CD4-positive, alpha-beta T cell treated with Interleukin-1 beta for 1 hour (primary cell): ENCODE results near the gene SIGLEC1.

Experiments used
- DNase-seq, 2 donors: peaks; one replicate each; pipeline ENCODE4 v3.0.0-alpha.2; 2020 to 2022

SIGLEC1 gene

DNA sequence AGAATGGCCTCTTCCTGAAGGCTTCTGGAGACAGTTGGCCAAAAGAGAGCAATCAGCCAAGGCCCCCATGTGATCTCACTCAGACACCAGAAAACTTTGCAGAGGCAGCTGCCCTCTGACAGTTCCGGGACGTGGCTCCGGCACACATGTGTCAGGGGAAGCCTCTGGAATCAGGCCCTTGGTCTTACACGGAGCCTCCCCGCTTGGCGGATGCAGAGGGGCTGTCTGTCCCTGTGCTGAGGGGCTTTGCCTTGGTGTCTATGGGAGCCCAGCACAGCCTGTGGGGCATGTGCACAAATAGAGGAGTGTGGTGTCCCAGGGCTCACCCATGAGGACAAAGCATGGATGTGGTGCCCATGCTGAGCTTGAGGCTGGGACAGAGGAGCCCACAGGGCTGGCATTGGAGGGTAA is 13.8 kb downstream of the SIGLEC1 start:
- DNase-seq: no peak

DNA sequence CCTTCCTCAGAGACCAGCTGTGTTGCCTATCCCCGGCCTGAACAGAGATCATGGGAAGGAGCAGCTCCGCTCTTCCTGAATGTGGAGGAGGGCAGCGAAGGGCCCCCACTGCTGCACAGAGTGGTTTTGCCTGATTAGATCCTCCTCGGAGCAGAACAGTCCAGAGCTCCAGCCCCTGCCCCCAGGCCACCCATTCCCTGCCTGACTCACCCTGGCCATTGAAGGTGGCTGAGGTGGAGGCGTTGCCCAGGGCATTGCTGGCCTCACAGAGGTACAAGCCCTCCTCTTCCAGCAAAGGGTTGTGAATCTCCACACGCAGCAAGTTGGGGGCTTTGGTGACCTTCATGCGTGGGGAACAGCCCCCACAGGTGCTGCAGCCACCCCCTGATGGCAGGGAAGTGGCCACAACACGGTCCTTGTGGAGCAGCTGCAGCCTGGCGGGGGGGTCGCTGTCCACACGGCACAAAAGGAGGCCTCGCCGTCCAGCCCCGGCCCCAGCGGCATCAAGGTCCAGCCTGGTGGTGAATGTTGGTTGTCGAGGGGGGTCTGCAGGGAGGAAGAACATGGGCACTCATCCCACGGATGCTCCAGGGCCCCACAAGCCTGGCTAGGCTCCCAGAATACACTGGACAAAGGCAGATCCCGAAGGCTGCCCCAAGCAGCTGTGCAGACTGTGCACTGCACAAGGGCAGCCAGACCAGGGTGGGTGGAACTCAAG is 14.7 kb downstream of the SIGLEC1 start:
- no peak for DNase-seq

DNA sequence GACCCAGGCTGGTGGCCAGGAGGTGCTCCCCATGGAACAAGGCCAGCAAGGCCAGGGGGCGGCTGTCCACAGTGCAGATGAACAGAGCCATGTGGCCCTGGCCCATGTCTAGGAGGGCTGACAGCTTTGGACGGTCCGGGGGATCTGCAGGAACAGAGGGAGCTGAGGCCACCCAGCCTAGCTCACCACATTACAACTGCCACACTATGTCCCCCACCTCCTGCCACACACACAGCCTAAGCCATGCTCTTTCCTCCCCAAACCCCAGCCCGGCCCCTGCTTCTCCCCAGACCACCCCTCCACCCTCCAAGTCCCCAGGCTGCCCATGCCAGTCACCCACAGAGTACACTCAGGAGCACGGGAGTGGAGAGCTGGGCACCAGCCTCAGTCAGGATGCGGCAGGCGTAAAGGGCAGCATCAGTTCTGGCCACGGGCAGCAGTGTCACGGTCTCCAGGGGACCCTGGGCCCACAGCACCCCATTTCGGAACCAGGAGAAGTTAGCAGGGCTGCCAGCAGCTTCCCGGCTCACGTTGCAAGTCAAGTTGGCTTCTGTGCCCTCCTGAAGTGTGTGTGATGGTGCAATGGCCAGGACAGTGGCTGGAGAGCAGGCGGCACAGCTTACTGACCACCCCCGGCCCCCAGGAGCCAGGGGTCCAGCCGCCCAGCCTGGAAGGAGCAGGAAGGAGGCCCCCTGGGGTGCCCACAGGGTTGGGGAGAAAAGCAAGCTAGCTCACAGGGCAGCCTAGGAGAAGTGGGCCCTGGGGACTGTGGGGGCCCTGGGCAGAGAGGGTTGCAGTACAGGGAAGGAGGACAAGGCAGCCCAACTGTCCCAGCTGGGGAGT is 15.4 kb downstream of the SIGLEC1 start:
- no peak for DNase-seq

DNA sequence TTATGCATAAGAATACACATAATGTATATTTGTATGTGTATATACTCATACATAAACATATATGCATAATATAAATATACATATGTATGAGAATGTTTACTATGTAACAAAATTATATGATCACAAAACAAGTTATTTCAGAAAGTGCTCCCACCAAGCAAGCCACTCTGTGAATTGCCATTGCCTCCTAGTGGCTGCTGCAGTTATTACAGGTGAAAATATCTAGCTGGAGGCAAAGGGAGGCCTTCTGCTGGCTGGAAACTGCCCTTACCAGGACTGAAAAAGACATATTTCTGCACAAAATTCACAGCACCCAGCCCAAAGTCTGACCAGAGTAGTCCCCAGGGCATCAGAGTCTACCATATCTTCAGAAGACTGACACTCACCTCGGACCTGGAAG is 16.2 kb downstream of the SIGLEC1 start:
- DNase-seq: no peak

DNA sequence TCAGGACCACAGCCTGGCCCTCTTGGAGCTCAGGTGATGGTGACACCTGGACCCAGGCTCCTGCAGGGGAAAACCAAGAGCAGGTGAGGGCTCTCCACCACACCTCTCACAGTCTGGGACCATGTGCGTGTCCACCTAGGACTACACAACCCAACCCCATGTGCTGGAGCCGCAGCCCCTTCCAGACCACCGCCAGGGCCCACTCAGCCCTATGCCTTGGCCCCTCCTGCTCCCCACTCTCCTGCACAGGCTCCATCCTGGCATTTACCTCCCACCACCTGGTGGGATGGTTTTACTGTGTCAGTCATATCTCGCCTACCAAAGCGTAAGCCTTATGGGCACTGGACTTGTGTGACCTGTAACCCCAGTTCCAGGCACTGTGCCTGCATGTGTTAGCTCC is 17.5 kb downstream of the SIGLEC1 start:
- no peak for DNase-seq

DNA sequence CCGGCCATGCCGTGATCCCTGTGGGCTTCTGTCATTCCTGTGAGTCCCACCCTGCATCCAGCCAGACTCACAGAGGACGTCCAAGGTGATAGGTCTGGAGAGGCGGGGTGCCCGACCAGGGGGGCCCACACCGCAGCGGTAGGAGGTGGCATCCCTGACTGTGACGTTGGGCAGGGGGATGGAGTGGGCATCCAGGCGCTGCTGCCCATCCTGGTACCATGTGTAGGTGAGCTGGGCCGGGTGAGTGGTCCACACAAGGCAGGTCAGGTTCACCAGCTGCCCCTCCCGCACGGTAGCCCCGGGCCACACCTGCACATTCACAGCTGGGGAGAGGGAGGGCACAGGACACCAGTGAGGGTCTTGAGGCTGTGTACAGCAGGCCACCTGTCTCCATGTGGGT is 19.0 kb downstream of the SIGLEC1 start:
- DNase-seq: no peak

DNA sequence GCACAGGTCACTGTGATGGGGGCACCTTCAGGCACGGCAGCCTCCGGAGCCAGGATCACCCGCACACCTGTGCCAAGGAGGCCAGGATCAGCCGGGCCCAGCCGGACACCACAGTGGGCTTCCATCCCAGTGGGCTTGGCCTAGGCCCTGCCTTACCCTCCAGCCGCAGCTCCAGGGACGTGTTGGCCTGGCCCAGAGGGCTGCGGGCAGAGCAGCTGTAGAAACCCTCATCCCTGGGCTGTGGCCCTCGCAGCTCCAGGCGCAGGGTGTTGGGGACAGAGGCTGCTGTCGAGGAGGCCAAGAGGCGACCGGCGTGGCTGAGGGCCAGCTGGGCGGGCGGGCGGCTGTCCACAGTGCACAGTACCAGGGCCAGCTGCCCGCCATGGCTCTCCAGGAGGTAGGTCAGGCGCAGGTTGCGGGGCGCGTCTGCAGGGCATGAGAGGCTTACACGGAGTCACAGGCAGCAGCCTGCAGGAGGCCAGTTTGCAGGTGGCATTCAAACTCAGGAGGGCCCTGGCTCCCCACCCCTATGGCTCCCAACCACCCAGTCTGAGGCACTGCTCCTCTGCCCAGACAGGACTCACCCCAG is 19.6 kb downstream of the SIGLEC1 start:
- DNase-seq: no peak

DNA sequence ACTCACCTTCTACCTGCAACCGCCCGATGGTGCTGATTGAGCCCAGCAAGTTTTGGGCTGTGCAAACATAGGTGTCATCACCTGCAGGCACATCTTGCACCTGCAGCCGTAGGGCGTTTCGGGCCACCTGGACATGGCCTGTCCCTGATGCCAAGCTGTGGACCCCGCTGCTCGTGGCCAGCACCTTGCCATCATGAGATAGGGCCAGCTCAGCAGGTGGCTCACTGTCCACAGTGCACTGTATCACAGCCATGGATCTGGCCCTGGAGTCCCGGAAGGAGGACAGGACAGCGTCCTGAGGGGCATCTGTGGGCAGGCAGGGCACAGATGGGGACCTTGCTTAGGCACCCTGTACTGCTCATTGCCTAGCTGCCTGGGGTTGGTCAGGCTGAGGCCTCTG is 20.5 kb downstream of the SIGLEC1 start:
- no peak for DNase-seq

DNA sequence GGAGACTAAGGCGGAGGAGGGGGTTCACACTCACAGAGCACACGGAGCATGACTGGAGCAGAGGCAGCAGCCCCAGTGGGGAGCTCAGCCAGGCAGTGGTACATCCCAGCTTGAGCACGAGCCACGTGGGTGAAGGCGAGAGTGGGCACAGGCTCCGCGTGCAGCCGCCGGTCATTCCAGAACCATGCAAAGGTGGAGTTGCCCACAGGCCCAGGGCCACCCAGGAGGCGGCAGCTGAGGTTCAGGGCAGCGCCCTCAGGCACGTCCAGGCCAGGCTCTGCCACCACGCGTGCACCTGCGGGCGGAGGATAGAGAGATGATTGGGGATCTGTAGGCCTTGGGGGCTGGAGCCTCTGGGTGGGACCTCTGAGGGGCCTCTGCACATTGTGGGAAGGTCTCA is 21.1 kb downstream of the SIGLEC1 start:
- no peak for DNase-seq

DNA sequence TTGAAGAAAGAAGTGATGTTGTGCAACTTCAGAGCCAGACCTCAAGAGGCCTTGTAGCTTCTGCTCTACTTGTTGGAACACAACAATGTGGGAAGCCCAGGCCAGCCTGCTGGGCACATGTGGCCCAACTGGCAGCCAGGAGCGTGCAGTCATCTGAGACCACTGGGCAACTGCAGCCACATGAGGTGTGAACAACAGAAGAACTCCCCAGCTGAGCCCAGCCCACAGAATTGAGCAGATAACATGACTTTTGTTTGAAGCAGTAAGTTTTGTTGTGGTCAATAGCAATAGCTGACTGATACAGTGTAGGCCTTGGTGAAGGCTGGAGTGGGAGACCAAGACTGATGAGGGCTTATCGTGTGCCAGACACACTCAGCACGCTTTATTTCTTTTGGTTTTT is 22.0 kb downstream of the SIGLEC1 start:
- DNase-seq: no peak

DNA sequence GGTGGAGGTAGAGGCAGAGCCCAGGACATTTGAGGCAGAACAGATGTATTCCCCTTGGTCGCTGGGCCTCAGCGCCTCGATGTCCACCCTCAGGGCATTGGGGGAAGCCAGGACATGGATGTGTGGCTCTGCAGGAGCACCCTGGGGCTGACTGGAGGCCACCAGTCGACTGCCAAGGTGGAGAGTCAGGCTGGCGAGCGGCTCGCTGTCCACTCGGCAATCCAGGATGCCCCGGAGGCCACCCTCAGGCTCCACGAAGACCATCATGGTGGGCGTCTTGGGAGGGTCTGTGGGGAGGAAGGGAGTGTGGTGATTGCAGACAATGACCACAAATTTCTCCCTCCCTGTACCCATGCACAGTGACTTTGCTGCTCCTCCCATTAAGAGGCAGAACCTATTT is 22.4 kb downstream of the SIGLEC1 start:
- DNase-seq: no peak

DNA sequence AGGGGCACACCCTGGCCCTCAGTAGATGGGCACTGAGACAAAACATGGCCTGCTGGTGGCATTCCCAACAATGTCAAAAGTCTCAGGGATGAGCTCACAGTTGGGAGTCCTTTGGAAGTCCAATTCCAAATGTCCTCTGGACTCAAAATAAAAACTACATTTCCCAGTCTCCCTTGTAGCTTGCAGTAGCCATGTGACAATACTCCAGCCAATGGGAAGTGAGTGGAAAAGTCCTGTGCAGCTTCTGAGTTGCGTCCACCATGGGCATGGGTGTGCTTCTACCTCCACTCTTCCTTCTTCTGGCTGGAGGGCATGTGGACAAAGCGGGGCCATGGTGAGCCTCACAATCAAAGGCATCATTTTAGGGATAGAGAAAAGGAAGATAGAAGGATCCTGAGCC is 24.7 kb downstream of the SIGLEC1 start:
- no peak for DNase-seq

DNA sequence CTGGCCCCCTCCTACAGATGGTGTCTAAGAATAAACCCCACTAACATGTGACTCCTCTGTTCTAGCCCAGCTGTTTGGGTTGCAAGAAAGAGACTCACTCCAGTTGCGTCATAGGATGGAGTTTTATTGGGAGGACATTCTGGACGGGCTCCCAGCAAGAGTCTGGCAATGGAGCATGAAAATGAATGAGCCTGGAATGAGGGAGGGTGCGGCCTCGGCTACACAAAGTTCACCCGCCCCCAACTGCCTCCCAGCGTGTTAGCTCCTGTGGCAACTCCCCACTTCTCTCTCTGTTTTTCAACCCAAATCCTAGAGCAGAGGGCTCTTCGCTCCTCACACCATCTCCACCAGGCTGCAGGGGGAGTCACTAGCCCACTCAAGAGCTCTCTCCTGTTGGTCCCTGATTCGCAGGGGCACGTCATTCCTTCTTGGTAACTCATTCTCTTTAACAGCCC is 25.5 kb downstream of the SIGLEC1 start:
- DNase-seq: no peak

DNA sequence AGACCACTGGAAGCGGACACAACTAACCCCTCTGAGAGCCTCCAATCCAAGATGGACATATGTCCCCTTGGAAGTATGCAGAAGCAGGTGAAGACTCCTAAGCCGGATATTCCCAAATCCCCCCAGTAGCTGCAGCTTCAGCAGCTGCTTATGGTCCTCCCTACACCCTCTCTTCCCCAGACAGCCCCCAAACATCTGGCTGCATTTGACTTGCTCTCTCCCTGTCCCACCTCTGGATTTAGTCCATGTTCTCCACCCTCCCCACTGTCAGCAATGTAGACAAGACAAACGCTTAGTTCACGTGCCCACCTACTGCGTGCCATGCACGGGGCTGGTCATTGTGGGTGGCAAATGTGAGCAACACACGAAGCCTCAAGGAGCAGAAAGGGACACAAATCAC is 26.0 kb downstream of the SIGLEC1 start:
- no peak for DNase-seq

DNA sequence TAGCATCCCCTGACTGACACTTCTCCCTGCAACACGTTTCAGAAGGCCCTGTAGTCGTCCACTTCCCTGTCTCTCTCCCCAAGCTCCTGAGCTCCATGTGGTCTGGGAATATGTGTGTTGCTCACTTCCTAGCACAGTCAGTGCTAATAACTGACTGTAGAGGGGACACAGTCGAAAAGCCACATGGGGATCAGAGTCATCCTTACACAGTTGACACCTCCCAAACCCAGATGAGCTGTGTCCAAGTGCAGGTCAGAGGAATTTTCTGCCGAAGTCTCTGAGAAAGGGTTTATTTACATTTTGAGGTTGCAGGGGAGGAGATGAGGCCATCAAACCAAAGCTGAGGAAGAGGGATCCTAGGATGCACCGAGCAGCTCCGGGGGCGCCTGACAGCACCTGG is 27.1 kb downstream of the SIGLEC1 start:
- no peak for DNase-seq

DNA sequence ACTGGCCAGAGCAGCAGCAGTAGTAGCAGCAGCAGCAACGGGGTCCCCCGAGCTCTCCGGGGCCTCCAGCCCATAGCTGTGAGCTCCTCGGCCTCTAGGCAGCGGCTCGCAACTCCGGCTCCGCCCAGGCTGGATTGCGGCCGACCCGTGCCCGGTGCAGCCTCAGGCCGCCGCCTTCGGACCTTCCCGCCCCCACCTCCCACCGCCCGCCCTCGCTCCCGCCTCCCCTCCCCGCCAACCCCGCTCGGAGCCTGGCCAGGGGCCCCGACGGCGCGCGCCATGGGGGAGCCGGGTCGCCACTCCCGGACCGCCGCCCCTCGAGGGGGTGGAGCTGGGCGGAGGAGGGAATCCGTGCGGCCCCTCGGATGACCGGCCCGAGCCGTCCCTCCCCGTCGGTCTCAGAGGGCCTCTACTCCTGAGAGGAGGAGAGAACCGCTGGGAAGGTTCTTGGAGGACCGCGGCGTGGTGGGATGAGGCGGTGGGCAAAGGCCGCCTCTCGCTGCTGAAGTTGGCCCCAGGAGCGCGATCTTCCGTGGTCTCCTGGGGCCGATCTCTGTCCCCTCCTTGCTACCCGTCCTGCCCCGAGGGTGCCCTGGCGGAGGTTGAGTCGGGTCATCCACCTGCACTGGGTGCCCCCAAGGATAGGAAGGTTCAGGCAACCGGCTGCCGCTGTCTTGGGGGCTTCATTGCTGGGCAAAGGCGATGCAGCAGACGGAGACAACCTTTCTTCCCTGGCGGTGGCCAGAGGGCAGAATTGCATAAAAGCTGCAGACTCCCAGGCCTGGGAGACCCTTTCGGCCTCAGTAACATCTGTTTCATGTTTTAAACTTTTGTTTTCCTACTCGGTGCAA is 30.2 kb downstream of the SIGLEC1 start, which contains the start of gene ADAM33:
TSS of gene ADAM33 (minus strand) at position 80 of the 851 bp plus-strand sequence. CDS start at position 74, 6 bp downstream.
- no peak for DNase-seq

DNA sequence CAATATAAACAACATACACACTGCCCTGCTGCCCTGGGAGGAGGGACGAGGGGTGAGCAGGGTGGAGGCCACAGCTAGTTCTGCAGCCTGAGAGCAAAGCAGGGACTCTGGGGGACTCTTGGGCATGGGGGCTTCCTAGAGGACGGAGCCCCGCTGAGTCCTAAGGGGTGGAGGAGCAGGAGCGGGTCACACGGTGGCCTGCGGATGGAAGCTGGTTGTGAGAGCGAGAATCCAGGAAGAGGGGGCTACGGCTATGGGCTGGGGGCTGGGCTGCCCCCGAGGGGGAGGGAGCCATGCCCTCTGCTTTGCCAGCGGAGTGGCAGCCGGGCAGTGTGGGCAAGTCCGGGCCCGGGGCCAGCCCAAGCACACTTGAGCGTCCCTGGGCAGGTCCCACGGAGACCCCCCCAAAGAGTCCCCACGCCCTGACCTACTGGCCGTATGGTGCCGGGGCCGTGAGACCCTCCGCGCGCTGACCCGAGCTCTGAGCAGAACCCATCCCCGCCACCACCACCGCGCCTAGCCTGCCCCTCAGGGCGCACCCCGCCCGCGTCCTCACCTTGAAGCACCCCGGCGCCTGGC is 31.0 kb downstream of the SIGLEC1 start:
- no peak for DNase-seq

DNA sequence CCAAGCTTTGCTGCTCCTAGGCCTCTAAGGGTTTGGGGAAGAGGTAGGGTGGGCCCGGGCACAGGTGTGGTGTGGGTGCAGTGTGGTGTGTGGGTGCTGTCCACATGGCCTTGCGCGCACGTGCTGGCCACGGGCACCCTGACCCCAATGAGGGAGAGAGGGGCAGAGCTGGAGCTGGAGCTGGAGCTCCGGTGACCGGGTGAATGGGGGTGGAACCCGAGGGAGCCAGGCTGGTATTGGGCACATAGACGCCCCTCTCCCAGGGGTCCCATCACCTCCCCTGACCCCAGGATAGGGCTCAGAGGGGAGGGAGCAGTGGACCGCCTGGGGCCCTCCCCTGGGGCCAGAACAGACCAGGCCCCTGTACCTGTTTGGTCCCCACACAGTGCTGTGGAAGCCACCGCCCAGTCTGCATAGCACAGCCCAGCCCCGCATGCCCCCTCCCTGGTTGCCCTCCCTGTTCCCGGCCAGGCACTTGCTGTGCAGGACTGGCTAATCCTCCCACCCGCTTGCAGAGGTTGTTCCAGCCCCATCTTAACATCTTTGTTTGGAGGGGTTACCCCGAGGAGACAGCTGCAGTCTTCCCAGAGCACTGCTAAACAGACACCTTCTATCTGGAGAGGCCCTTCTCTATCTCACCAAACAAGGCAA is 31.6 kb downstream of the SIGLEC1 start:
- no peak for DNase-seq

DNA sequence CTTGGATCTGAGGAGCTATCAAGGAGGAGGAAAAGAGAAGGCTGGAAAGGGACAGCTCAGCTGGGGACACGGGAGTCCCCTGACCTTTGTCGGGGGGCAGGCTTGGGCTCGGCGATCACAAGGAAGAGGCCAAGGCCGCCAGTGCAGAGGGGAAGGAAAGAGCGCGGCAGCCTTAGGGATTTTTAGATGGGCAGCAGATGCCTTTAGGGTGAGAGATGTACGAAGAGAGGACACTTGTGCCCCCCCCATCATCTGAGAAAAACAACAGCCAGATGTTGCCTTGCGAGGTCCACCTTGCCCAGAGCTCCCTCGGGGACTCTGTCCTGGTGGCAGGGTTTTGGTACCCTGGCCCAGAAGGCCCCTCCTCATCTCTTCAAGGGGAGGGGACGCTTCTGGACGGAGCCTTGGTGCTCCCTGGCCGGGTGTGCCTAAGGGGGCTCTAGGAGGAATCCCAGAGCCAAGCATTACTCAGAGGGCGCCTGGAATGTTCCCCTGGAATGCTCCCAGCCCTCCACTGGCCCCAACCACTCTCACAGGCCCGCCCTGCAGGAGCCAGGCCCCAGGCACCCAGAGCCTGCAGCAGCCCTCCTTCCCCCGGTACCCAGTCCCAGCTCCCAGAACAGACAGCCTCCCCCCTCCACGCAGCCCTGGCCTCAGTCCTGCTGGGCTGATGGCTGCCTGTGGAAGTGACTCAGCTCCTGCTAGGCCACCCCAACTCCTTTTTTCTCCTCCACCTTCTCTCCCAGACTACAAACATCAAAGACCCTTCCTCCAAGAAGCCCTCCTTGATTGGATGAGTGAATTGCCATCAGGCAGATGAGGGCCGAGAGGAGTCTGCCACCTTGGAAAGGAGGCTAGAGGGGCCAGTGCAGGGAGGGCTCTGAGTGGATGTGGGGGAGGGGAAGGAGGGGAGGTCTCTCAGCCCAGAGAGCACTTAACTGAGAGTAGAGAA is 32.4 kb downstream of the SIGLEC1 start:
- no peak for DNase-seq

DNA sequence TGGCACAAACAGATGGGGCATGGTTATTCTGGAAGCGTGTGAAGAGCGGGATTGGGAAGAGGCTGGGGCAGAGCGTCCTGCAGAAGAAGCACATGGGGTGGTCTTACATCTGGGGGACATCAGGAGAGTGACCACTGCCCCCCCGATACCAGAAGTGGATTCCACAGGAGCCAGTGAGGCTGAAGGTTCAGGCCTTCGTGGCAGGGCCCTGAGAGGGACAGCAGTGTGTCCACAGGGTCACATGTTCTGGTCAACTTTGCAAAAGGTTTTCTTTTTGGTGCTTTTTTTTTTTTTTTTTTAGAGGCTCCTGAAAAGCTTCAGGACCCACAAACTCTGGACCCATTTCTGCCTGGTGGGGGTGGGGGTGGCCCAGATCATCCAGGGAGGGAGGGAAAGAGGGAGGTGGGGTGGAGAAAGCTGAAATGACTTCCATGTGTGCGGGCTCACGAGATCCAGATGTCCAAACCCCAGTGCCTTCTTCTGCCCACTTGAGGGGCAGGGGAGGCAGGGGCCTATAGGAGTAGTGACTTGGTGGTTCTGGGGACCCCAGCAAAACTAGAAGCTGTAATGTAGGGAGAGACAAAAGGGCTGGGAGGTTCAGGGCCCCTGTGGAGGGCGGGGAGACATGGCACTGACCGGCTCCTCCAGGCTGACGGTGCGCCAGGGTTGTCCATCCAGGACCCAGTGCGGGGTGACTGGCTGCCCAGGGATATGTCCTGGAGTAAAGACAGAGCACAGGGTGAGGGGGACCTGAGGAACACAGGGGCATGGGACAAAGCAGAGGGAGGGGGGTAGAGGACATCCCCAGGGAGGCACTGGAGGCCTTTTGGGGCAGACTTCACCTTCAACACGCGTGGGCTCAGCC is 33.3 kb downstream of the SIGLEC1 start:
- no peak for DNase-seq
